GM23338 (cell line): Measurements from ENCODE around the gene ALOX5AP. TPM values are rescaled to one million over a fixed set of nuclear protein-coding genes. Genes with fewer than 3 reads are reported as not detected.

Experiments
- ATAC-seq: fragments of 200-7000 bp; cut with Tn5 transposase; 3 replicates; pipeline ENCODE4 v1.9.1; 2020
- DNase-seq: peaks from one replicate; pipeline ENCODE4 v3.0.0-alpha.2; 2015; ENCODE audit warnings: low spot score
- H2AFZ ChIP-seq: fragments of 200-600 bp; sonication (generic); 2 replicates; pipeline ENCODE4 v1.8.0; 2016; ENCODE audit warnings: antibody characterized with exemption, mild to moderate bottlenecking, moderate library complexity
- H3F3A ChIP-seq: fragments of 200-600 bp; sonication (generic); replicated peaks from 2 replicates; pipeline ENCODE4 v1.8.0; 2017; ENCODE audit warnings: antibody characterized with exemption, mixed run types, low read depth
- H3K27ac ChIP-seq: fragments of 200-600 bp; sonication (generic); 2 replicates; pipeline ENCODE4 v1.6.1; 2016; ENCODE audit warnings: low read depth
- H3K27me3 ChIP-seq: fragments of 200-600 bp; sonication (generic); 2 replicates; pipeline ENCODE4 v1.8.0; 2016; ENCODE audit warnings: mild to moderate bottlenecking, mixed run types, moderate library complexity; ENCODE audit not compliant: insufficient read depth
- H3K36me3 ChIP-seq: fragments of 200-600 bp; sonication (generic); 2 replicates; pipeline ENCODE4 v1.8.0; 2016; ENCODE audit warnings: mild to moderate bottlenecking; ENCODE audit not compliant: insufficient read depth
- H3K4me1 ChIP-seq: fragments of 200-600 bp; sonication (generic); 2 replicates; pipeline ENCODE4 v1.8.0; 2016; ENCODE audit warnings: mild to moderate bottlenecking, moderate library complexity; ENCODE audit not compliant: insufficient read depth
- H3K4me2 ChIP-seq: fragments of 200-600 bp; sonication (generic); 2 replicates; pipeline ENCODE4 v1.7.1; 2017; ENCODE audit warnings: mixed run types
- H3K4me3 ChIP-seq: fragments of 200-600 bp; sonication (generic); 2 replicates; pipeline ENCODE4 v1.6.1; 2016; ENCODE audit warnings: mixed run types
- H3K79me2 ChIP-seq: fragments of 200-600 bp; sonication (generic); replicated peaks from 2 replicates; pipeline ENCODE4 v1.8.0; 2017; ENCODE audit warnings: mild to moderate bottlenecking; ENCODE audit not compliant: insufficient read depth
- H3K9me2 ChIP-seq: fragments of 200-600 bp; sonication (generic); 2 replicates; pipeline ENCODE4 v1.8.0; 2017; ENCODE audit not compliant: insufficient read depth
- H4K20me1 ChIP-seq: fragments of 200-600 bp; sonication (generic); replicated peaks from 2 replicates; pipeline ENCODE4 v1.8.0; 2017; ENCODE audit warnings: mild to moderate bottlenecking; ENCODE audit not compliant: insufficient read depth
- H3K27ac Mint-ChIP-seq: 2 replicates; pipeline ENCODE4 v1.8.0; 2020; ENCODE audit warnings: inconsistent platforms, mild to moderate bottlenecking, moderate library complexity, mixed read lengths
- H3K27me3 Mint-ChIP-seq: 3 replicates; pipeline ENCODE4 v1.8.0; 2022; ENCODE audit warnings: low read depth, mild to moderate bottlenecking, moderate library complexity, mixed read lengths, inconsistent platforms; ENCODE audit not compliant: insufficient read depth, poor library complexity
- H3K36me3 Mint-ChIP-seq: 3 replicates; pipeline ENCODE4 v1.8.0; 2021; ENCODE audit warnings: low read depth, mild to moderate bottlenecking, inconsistent platforms, moderate library complexity, mixed read lengths
- H3K4me1 Mint-ChIP-seq: 3 replicates; pipeline ENCODE4 v1.8.0; 2020; ENCODE audit warnings: mild to moderate bottlenecking, inconsistent platforms, mixed read lengths
- H3K4me3 Mint-ChIP-seq: 3 replicates; pipeline ENCODE4 v1.8.0; 2021; ENCODE audit warnings: moderate library complexity, mild to moderate bottlenecking, inconsistent platforms, mixed read lengths
- H3K9me3 Mint-ChIP-seq: 3 replicates; pipeline ENCODE4 v1.8.0; 2020; ENCODE audit warnings: moderate library complexity, mild to moderate bottlenecking, inconsistent platforms, mixed read lengths
- CREB1 ChIP-seq: fragments of 250-450 bp; sonication (Bioruptor Pico); IDR thresholded peaks from 2 replicates; pipeline ENCODE4 v1.5.0; 2020; ENCODE audit warnings: low read depth, mild to moderate bottlenecking, moderate library complexity
- CTCF ChIP-seq, 2 experiments: fragments of 200-600 bp in 1 of 2; sonication (generic) in 1 of 2; conservative IDR thresholded peaks; 2 replicates each; pipeline versions ENCODE4 v1.5.1 to v1.6.1; 2016 to 2017; ENCODE audit warnings: antibody characterized with exemption in 2 of 2, low read depth in 2 of 2, mild to moderate bottlenecking in 2 of 2, moderate library complexity in 1 of 2
- ETS1 ChIP-seq: IDR thresholded peaks from 2 replicates; pipeline ENCODE4 v1.6.1; 2016; ENCODE audit warnings: antibody characterized with exemption
- EZH2 ChIP-seq: fragments of 200-600 bp; sonication (generic); IDR thresholded peaks from one replicate; pipeline ENCODE4 v1.8.0; 2017; ENCODE audit warnings: antibody characterized with exemption, mild to moderate bottlenecking, low read depth; ENCODE audit not compliant: unreplicated experiment
- EZH2phosphoT487 ChIP-seq: fragments of 200-600 bp; sonication (generic); IDR thresholded peaks from one replicate; pipeline ENCODE4 v1.8.1; 2018; ENCODE audit warnings: antibody characterized with exemption; ENCODE audit not compliant: unreplicated experiment
- JUNB ChIP-seq: IDR thresholded peaks from one replicate; pipeline ENCODE4 v1.6.1; 2016; ENCODE audit warnings: antibody characterized with exemption; ENCODE audit not compliant: unreplicated experiment
- NANOG ChIP-seq: IDR thresholded peaks from 2 replicates; pipeline ENCODE4 v1.6.1; 2016; ENCODE audit warnings: antibody characterized with exemption, borderline replicate concordance
- POLR2AphosphoS5 ChIP-seq: IDR thresholded peaks from 2 replicates; pipeline ENCODE4 v1.6.1; 2016; ENCODE audit warnings: antibody characterized with exemption, low read depth
- REST ChIP-seq: IDR thresholded peaks from one replicate; pipeline ENCODE4 v1.6.1; 2018; ENCODE audit warnings: antibody characterized with exemption; ENCODE audit not compliant: unreplicated experiment
- STAT1 ChIP-seq: IDR thresholded peaks from one replicate; pipeline ENCODE4 v1.6.1; 2016; ENCODE audit warnings: antibody characterized with exemption; ENCODE audit not compliant: unreplicated experiment
- ZNF114 ChIP-seq: fragments of 250-450 bp; sonication (Bioruptor Pico); IDR thresholded peaks from 2 replicates; pipeline ENCODE4 v1.5.0; 2020; ENCODE audit warnings: mild to moderate bottlenecking, moderate library complexity
- ZNF331 ChIP-seq: fragments of 250-450 bp; sonication (Bioruptor Pico); IDR thresholded peaks from 2 replicates; pipeline ENCODE4 v1.5.0; 2020; ENCODE audit warnings: low read depth, mild to moderate bottlenecking, moderate library complexity
- ZNF462 ChIP-seq: fragments of 250-450 bp; sonication (Bioruptor Pico); IDR thresholded peaks from 2 replicates; pipeline ENCODE4 v1.5.0; 2020; ENCODE audit warnings: mild to moderate bottlenecking, moderate library complexity
- polyA plus RNA-seq: library from polyadenylated mRNA; unstranded; fragments of >200 nt; fragmentation: Nextera tagmentation; extraction: Ambion mirVana; gene quantifications from 2 replicates; pipeline ENCODE4 v1.2.1, GENCODE V29; 2016
- total RNA-seq: library from RNA; depleted of rRNA; stranded (reverse); fragments of >200 nt; shearing (Covaris generic); gene quantifications from 2 replicates; pipeline ENCODE4 v1.2.3, GENCODE V29; 2014

The ALOX5AP gene
- total and polyA plus RNA-seq, 2 experiments from 2014 or later = 0.23 TPM; not detected in 1

GRCh38 chr13:30685987-30686386 lies 49.4 kb upstream of the ALOX5AP start:
- no peak overlapping the region for H3K27ac Mint-ChIP-seq
- Histone ChIP-seq H3K4me3 (no peak overlapping the region), H3K4me2 (no peak overlapping the region), H3K79me2 (no peaks in the 10 kb centered on the region), H2AFZ (no peak overlapping the region), H3K27me3 (no peaks in the 10 kb centered on the region), H3K9me2 (0 out of 2 replicates have a peak, but pooled peaks cover 4% of the 10 kb centered on the region), H4K20me1 (no peaks in the 10 kb centered on the region), H3K27ac (no peak overlapping the region), H3K4me1 (no peaks in the 10 kb centered on the region), H3F3A (no peaks in the 10 kb centered on the region), H3K36me3 (no peaks in the 10 kb centered on the region)
- no peak for DNase-seq
- ATAC-seq = no peak
- no peaks in the 10 kb centered on the region for H3K27me3 Mint-ChIP-seq
- H3K4me3 Mint-ChIP-seq = no peak overlapping the region
- H3K36me3 Mint-ChIP-seq = no peaks in the 10 kb centered on the region
- no peaks in the 10 kb centered on the region; the same call in 2 of the 3 replicates for H3K9me3 Mint-ChIP-seq
- peaks cover 2% of the 10 kb centered on the region; the same call in 2 of the 3 replicates for H3K4me1 Mint-ChIP-seq
- TF ChIP-seq ZNF462 (CRISPR knock-in tag) (no peak), ZNF331 (CRISPR knock-in tag) (no peak), NANOG (no peak), STAT1 (no peak), EZH2 (no peak), POLR2AphosphoS5 (no peak), CTCF (conservative IDR thresholded peaks at IDR 0.05; ENCODE audit: low read depth in 2 of 2) (no peak), JUNB (no peak), CREB1 (no peak), EZH2phosphoT487 (no peak), REST (no peak), ZNF114 (CRISPR knock-in tag) (no peak), ETS1 (no peak)
